ENCODE results near the gene BHLHA9.
"Not testable (repeated sequence)": the region's sequence is repeated elsewhere in the genome, so short reads cannot be mapped to it uniquely, and the experiment has no call there.

Gene BHLHA9

GRCh38 chr17:1234455-1234854, 35.8 kb upstream of the BHLHA9 start:
- H3K4me1 ChIP-seq: no peaks in the 10 kb centered on the region
- H3K9ac ChIP-seq: no peak overlapping the region
- no peaks in the 10 kb centered on the region for H3K79me2 ChIP-seq
- no peak overlapping the region for H2AFZ ChIP-seq
- TF ChIP-seq, protein P1, sequence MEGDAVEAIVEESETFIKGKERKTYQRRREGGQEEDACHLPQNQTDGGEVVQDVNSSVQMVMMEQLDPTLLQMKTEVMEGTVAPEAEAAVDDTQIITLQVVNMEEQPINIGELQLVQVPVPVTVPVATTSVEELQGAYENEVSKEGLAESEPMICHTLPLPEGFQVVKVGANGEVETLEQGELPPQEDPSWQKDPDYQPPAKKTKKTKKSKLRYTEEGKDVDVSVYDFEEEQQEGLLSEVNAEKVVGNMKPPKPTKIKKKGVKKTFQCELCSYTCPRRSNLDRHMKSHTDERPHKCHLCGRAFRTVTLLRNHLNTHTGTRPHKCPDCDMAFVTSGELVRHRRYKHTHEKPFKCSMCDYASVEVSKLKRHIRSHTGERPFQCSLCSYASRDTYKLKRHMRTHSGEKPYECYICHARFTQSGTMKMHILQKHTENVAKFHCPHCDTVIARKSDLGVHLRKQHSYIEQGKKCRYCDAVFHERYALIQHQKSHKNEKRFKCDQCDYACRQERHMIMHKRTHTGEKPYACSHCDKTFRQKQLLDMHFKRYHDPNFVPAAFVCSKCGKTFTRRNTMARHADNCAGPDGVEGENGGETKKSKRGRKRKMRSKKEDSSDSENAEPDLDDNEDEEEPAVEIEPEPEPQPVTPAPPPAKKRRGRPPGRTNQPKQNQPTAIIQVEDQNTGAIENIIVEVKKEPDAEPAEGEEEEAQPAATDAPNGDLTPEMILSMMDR (IDR thresholded peaks at IDR 0.05): no peak
- H3K36me3 ChIP-seq (ENCODE audit: control insufficient read depth, insufficient read depth, low read length): no peaks in the 10 kb centered on the region
- H3K4me2 ChIP-seq (ENCODE audit: low read length): no peak overlapping the region
- no peaks in the 10 kb centered on the region for H3K9me3 ChIP-seq (ENCODE audit: control insufficient read depth, low read length)
- no peak overlapping the region for H3K27ac ChIP-seq
- H3K4me3 ChIP-seq (ENCODE audit: low read depth, low read length): no peak overlapping the region
- H3K27me3 ChIP-seq (ENCODE audit: control insufficient read depth, insufficient read depth, low read length): no peaks in the 10 kb centered on the region

DNA sequence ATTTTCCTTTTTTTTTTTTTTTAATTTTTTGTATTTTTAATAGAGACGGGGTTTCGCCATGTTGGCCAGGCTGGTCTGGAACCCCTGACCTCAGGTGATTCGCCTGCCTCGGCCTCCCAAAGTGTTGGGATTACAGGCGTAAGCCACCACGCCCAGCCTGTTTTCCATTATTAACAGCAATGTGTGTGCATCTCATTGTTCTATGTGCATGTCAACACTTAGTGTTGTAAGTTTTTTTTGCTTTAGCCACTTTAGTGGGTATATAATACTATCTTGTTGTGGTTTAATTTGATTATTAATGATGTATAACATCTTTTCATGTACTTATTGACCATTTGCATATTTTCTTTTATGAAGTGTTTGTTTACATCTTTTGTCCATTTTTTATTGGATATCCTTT, 32.8 kb upstream of the BHLHA9 start:
- TF ChIP-seq, protein P1 (IDR thresholded peaks at IDR 0.05): no peak
- no peak overlapping the region for H3K27ac ChIP-seq

GRCh38 chr17:1239210-1239609, 31.0 kb upstream of the BHLHA9 start:
- no peaks in the 10 kb centered on the region for H3K27me3 ChIP-seq (ENCODE audit: control insufficient read depth, insufficient read depth, low read length)
- H2AFZ ChIP-seq: no peak overlapping the region
- no peak overlapping the region for H3K4me3 ChIP-seq (ENCODE audit: low read depth, low read length)
- H3K4me1 ChIP-seq: peaks cover 4% of the 10 kb centered on the region
- TF ChIP-seq, protein P1 (IDR thresholded peaks at IDR 0.05): no peak
- H3K27ac ChIP-seq: no peak overlapping the region
- no peaks in the 10 kb centered on the region for H3K79me2 ChIP-seq
- H3K36me3 ChIP-seq (ENCODE audit: control insufficient read depth, insufficient read depth, low read length): no peaks in the 10 kb centered on the region
- no peak overlapping the region for H3K9ac ChIP-seq
- H3K4me2 ChIP-seq (ENCODE audit: low read length): no peak overlapping the region
- no peaks in the 10 kb centered on the region for H3K9me3 ChIP-seq (ENCODE audit: control insufficient read depth, low read length)

More for the DNA sequence above, 32.8 kb upstream of the BHLHA9 start:
- no peak overlapping the region for H3K4me3 ChIP-seq (ENCODE audit: low read depth, low read length)
- no peak overlapping the region for H3K4me2 ChIP-seq (ENCODE audit: low read length)
- no peaks in the 10 kb centered on the region for H3K79me2 ChIP-seq
- no peaks in the 10 kb centered on the region for H3K36me3 ChIP-seq (ENCODE audit: control insufficient read depth, insufficient read depth, low read length)
- H3K9ac ChIP-seq: no peak overlapping the region
- H3K27me3 ChIP-seq (ENCODE audit: control insufficient read depth, insufficient read depth, low read length): no peaks in the 10 kb centered on the region
- H3K4me1 ChIP-seq: peaks cover 4% of the 10 kb centered on the region
- no peak overlapping the region for H2AFZ ChIP-seq
- H3K9me3 ChIP-seq (ENCODE audit: control insufficient read depth, low read length): no peaks in the 10 kb centered on the region

- H3K4me2 ChIP-seq (ENCODE audit: low read length); H3K9me3 ChIP-seq (ENCODE audit: control insufficient read depth, low read length); H3K4me1 ChIP-seq; H3K9ac ChIP-seq; H3K79me2 ChIP-seq; H3K27me3 ChIP-seq (ENCODE audit: control insufficient read depth, insufficient read depth, low read length); H3K27ac ChIP-seq; H3K4me3 ChIP-seq (ENCODE audit: low read depth, low read length); H3K36me3 ChIP-seq (ENCODE audit: control insufficient read depth, insufficient read depth, low read length): not testable (repeated sequence)
- peak overlapping the region; percentile 42 for H2AFZ ChIP-seq
These were observed 29.8 kb upstream of the BHLHA9 start for GRCh38 chr17:1240426-1240825.

- Histone ChIP-seq H3K27me3 (ENCODE audit: control insufficient read depth, insufficient read depth, low read length) (no peaks in the 10 kb centered on the region), H3K4me1 (peaks cover 4% of the 10 kb centered on the region), H3K4me3 (ENCODE audit: low read depth, low read length) (no peak overlapping the region), H3K27ac (peak overlapping the region; percentile 63), H3K9me3 (ENCODE audit: control insufficient read depth, low read length) (no peaks in the 10 kb centered on the region), H3K4me2 (ENCODE audit: low read length) (peak overlapping the region; percentile 13), H3K79me2 (no peaks in the 10 kb centered on the region), H3K36me3 (ENCODE audit: control insufficient read depth, insufficient read depth, low read length) (no peaks in the 10 kb centered on the region), H2AFZ (peak overlapping the region; percentile 66), H3K9ac (no peak overlapping the region)
- TF ChIP-seq, protein P1 (IDR thresholded peaks at IDR 0.05): no peak
These were observed 28.3 kb upstream of the BHLHA9 start for GRCh38 chr17:1241929-1242328.
